GM08714 (cell line): ENCODE measurements around the gene SAT1.
A peak's percentile ranks its signal among the peaks of the same experiment; 100 is the strongest.
"Not testable (repeated sequence)": the region's sequence is repeated elsewhere in the genome, so short reads cannot be mapped to it uniquely, and the experiment has no call there.

Source experiments
- H3K4me3 ChIP-seq: fragments of 200-500 bp; sonication (Bioruptor generic); 2 replicates; pipeline ENCODE4 v1.5.1; 2014; ENCODE audit warnings: mild to moderate bottlenecking, low read length, inconsistent platforms
- ZNF274 ChIP-seq: IDR thresholded peaks from 2 replicates; pipeline ENCODE4 v1.6.1; 2012; ENCODE audit warnings: mild to moderate bottlenecking, low read depth, low read length

Gene SAT1

GRCh38 chrX:23764188-23764984 is 18.6 kb upstream of the SAT1 start:
- no peak for TF ChIP-seq ZNF274

GRCh38 chrX:23765449-23765848 is 17.5 kb upstream of the SAT1 start:
- no peak for TF ChIP-seq ZNF274

More at GRCh38 chrX:23764188-23764984, 18.6 kb upstream of the SAT1 start:
- H3K4me3 ChIP-seq, result no peak overlapping the region

GRCh38 chrX:23765868-23766267 is 17.1 kb upstream of the SAT1 start:
- TF ChIP-seq ZNF274, result no peak
- H3K4me3 ChIP-seq, result no peak overlapping the region

More at GRCh38 chrX:23765449-23765848, 17.5 kb upstream of the SAT1 start:
- H3K4me3 ChIP-seq, result no peak overlapping the region

GRCh38 chrX:23766650-23767551 is 16.1 kb upstream of the SAT1 start:
- no peak for TF ChIP-seq ZNF274
- no peak overlapping the region; the same call in 1 of the 2 replicates for H3K4me3 ChIP-seq

- H3K4me3 ChIP-seq, result no peak overlapping the region
- no peak for TF ChIP-seq ZNF274
These were observed 12.8 kb upstream of the SAT1 start for GRCh38 chrX:23770142-23770541.

- not testable (repeated sequence) for H3K4me3 ChIP-seq
These were observed 11.9 kb upstream of the SAT1 start for GRCh38 chrX:23771086-23771485.

GRCh38 chrX:23773601-23774175 is 9.3 kb upstream of the SAT1 start:
- TF ChIP-seq ZNF274, result no peak

GRCh38 chrX:23776363-23776762 is 6.6 kb upstream of the SAT1 start:
- TF ChIP-seq ZNF274, result no peak
- no peak overlapping the region for H3K4me3 ChIP-seq

More at GRCh38 chrX:23773601-23774175, 9.3 kb upstream of the SAT1 start:
- H3K4me3 ChIP-seq, result no peak overlapping the region; the same call in 1 of the 2 replicates

- no peak for TF ChIP-seq ZNF274
These were observed 3.9 kb upstream of the SAT1 start for GRCh38 chrX:23779025-23779424.

GRCh38 chrX:23782455-23782854 is 518 bp upstream of the SAT1 start:
- TF ChIP-seq ZNF274, result no peak
- no peak overlapping the region; the same call in 1 of the 2 replicates for H3K4me3 ChIP-seq

More at GRCh38 chrX:23779025-23779424, 3.9 kb upstream of the SAT1 start:
- no peak overlapping the region for H3K4me3 ChIP-seq

GRCh38 chrX:23783589-23784469 is 856 bp downstream of the SAT1 start:
- peak overlapping the region; percentile 87 for H3K4me3 ChIP-seq
- TF ChIP-seq ZNF274, result no peak

GRCh38 chrX:23784470-23785331 is 1.7 kb downstream of the SAT1 start:
- no peak for TF ChIP-seq ZNF274
- H3K4me3 ChIP-seq, result peak overlapping the region; percentile 87
